ENCODE data around the gene KIF3C.

DNA sequence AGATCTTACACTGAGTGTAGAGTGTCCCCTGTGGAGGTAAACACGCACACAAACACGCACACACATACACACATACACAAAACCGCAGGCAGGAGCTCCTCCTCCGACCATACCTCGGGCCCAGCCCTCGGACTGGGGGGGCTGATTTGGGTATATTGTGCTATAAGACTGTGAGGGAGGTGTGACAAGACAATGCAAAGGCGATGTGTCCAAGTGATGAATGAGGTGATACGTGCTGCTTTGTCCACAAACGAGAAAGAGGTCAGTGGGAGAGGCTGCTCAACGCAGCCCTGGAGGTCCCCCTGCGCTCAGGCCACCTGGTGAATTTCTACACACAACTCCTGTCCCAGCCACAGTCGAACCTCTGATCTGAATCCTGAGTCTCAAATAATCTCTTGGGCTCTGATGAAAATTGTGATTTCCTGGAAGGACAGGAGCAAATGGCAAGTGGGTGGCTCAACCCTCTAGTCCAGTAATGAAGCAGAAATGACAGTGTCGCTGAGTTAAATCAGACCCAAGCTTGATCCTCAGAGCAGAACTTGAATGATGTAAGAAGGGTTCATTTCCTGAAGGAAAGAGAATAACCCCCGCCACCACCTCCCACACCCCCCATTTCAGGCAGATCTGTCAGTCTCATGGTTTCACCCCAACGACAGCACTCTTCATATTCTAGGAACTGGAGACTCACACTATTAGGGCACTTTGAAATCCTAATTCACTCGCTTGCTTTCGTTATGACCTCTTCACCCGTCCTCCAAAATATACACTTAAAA, 55.1 kb downstream of the KIF3C start:
- TF ChIP-seq GATA2 (IDR thresholded peaks at IDR 0.05; ENCODE audit: low read depth, low read length): no peak
- no peak for TF ChIP-seq GATA3 (IDR thresholded peaks at IDR 0.05; ENCODE audit: low read depth, low read length)

Measured in SH-SY5Y (cell line).